Stimulated activated CD4-positive, alpha-beta T cell treated with anti-CD3 and anti-CD28 coated beads, Interleukin-4, amount 100 ng/mL, for 48 hours (primary cell): ENCODE data around the gene ANGPTL8.

Experiments used
- DNase-seq, 2 donors: peaks; one replicate each; pipeline ENCODE4 v3.0.0-alpha.2; 2020; ENCODE audit warnings: low read depth in 2 of 2

ANGPTL8 gene, protein sequence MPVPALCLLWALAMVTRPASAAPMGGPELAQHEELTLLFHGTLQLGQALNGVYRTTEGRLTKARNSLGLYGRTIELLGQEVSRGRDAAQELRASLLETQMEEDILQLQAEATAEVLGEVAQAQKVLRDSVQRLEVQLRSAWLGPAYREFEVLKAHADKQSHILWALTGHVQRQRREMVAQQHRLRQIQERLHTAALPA

GRCh38 chr19:11239377-11240000, at the start of gene ANGPTL8:
ANGPTL8 (plus strand) TSS chr19:11239619; CDS start chr19:11239638, 19 bp downstream.
- no peak for DNase-seq

DNA sequence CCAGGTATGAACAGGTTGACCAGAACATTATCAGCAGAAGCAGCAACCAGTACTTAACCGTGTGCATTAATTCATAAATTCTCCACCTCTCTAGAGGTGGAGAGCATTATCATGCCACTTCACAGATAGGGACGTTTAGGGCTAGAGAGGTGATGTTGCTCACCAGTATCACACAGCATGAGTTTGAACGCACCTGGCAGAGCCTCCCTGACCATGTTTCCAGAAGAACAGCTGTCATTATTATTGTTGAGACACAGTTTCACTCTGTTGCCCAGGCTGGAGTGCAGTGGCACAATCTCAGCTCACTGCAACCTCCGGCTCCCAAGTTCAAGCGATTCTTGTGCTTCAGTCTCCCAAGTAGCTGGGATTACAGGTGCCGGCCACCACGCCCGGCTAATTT, 48.9 kb upstream of the ANGPTL8 start:
- DNase-seq, result no peak

GRCh38 chr19:11191273-11191755, 48.1 kb upstream of the ANGPTL8 start:
- DNase-seq, result no peak

DNA sequence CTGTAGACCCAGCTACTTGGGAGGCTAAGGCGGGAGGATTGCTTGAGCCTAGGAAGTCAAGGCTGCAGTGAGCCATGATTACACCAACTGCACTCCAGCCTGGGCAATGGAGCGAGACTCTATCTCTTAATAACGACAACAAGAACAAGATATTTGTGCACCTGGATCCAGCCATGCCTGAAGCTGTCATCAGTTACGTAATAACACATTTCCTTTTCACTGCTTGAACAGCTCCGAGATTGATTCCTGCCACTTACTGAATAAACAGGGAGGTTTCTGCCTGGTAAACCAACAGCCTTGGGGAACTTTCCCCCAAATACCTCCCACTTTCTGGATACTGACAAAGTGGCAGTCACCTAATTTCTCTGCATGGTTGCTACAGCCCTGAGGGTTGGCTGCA, 47.5 kb upstream of the ANGPTL8 start:
- no peak for DNase-seq

GRCh38 chr19:11192957-11193939, 46.2 kb upstream of the ANGPTL8 start:
- DNase-seq, result no peak

DNA sequence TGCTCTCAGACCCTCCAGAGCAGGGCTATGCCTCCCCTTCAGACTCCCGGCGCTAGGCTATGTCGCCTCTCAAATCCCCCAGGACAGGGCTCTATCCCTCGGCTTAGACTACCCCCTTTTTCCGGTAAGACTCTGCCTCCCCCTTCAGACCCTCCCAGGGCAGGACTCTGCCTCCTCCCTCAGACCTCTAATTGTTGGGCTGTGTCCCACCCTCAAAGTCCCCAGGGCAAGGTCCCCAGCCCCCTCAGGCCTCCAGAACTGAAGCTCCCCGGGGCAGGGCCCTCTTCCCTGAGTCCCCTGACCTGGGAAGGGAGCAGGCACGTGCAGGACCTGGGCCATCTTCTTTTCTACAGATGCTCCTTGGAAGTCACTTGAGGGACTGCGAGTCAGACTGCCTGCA, 45.2 kb upstream of the ANGPTL8 start:
- no peak for DNase-seq

- DNase-seq, result no peak
Observed at GRCh38 chr19:11194656-11195558, 44.5 kb upstream of the ANGPTL8 start.

DNA sequence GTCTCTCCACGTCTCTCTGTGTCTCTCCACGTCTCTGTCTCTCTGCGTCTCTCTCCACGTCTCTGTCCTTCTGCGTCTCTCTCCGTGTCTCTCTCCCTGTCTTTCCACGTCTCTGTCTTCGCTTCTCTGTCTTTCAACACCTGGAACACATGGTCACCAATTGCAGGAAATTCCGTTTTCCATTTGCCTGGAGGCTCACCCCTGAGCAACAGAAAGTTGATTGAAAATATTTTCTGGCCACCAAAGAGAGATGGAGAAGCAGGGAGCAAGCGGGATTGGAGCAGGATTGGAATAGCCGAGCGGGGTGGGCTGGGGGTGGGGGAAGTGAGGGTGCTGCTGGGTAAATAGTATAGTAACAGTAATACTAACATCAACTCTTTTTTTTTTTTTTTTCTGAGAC, 43.7 kb upstream of the ANGPTL8 start:
- DNase-seq, result no peak

DNA sequence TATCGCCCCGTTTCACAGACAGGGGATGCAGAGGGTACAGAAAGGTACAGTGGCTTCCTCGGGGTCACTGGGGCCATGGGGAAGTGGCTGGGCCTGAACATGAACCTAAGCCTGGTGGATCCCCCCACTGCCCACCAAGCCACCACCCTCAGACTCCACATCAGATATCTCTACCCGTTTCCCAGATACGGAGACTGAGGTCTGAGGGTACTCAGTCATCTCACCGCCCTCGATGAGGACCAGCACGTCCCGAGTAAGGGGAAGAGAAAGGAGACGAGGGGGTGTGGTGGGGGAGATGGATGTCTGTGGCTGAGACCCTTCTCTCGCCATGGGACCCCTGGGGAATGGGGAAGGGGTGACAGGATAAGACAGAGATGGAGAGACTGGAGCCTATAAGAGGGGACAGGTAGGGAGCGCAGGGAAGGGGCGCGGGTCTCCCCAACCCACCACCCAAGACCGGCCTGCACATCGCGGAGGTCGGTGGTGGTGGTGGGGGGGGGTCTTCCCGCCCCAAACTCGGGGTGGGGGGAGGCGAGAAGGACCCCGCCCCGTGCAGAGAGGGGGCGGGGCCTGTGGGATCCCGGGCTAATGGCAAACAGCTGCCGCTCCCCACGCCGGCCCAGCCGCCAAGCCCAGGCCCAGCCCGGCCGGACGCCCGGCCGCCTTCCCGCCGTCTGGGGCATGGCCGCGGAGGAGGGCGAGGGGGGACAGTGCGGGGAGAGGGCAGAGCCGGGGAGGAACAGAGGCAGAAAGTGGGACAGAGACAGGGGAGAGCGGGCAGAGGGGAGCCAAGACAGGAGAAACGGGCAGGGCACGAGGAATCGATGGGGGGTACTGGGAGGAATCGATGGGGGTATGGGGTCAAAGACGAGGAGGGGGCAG, 42.8 kb upstream of the ANGPTL8 start:
- no peak for DNase-seq

GRCh38 chr19:11197291-11198174, 41.9 kb upstream of the ANGPTL8 start, which contains the start of gene KANK2:
KANK2 (minus strand) TSS chr19:11197545; CDS start chr19:11194511, 3,034 bp downstream.
- peak; percentile 67 to 75 for DNase-seq

DNA sequence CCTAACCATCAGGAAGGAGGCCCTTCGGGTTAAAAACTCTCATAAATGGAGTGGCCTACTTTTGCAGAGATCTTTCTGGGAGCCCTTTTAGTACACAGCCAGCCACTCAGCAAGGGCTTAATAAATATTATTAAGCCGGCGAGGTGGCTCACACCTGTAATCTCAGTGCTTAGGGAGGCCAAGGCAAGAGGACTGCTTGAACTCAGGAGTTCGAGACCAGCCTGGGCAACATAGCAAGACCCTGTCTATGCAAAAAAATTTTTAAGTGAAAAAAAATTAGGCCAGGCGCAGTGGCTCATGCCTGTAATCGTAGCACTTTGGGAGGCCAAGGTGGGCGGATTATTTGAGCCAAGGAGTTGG, 41.3 kb upstream of the ANGPTL8 start:
- DNase-seq, result no peak

DNA sequence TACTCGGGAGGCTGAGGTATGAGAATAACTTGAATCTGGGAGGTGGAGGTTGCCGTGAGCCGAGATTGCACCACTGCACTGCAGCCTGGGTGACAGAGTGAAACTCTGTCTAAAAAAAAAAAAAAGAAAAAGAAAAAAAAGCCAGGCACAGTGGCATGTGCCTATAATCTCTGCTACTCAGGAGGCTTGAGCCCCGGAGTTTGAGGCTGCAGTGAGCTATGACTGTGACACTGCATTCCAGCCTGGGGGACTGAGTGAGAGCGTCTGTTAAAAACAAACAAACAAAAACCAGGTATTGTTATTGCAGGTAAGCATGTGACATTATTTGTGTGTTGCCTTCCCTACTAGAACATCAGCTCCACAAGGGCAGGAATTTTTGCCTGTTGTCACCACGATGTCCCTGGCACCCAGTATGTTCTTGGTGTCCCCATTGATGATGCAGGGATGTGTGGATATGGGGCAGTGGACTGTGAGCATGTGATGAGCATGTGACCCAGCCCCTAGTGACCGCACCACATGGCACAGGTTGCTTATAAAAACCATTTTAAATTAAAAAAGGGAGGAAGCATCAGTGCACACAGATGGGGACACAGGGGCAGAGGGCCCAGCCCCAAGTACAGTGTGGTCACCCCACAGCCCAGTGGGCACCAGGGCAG, 40.5 kb upstream of the ANGPTL8 start:
- no peak for DNase-seq

- DNase-seq, result no peak
Observed at GRCh38 chr19:11199517-11199916, 39.9 kb upstream of the ANGPTL8 start.

GRCh38 chr19:11200015-11200574, 39.3 kb upstream of the ANGPTL8 start:
- no peak for DNase-seq

GRCh38 chr19:11200931-11201330, 38.5 kb upstream of the ANGPTL8 start:
- DNase-seq, result no peak

- no peak for DNase-seq
Observed at GRCh38 chr19:11201791-11202190, 37.6 kb upstream of the ANGPTL8 start.

DNA sequence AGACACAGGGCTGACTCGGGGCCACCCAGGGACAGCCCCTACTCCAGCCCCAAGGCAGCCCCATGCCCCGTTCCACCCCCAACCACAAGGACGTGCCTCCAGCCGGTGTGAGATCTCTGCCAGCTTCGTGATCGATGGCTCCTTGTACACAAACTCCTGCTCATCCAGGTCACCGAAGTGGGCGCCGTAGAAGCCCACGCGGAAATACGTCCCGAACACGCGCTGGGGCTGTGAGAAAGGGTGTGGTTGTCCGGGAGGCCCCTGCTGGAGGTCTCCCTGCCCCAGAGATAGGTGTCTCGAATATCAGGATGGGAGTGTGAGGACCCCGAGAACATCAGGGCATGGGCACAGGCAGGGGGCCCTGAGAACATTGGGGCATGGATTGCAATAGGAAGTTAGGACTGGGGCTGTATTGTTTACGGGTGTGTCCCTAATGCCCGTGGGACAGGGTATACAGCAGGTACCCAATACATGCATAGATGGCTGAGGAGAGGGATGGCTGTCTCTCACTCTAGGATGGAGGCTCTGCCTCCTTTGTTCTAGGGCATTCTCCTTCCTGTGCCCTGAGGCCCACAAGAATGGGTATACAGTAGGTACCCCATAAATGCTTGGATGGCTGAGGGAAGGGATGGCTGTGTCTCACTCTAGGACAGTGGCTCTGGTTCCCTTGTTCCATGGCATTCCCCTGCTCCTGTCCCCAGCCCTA, 36.8 kb upstream of the ANGPTL8 start:
- no peak for DNase-seq
